Adrenal gland (tissue), 12 donors: Measurements from ENCODE around the gene CAMK4. TPM values are rescaled to one million over a fixed set of nuclear protein-coding genes. Genes with fewer than 3 reads are reported as not detected.

ENCODE experiments used
- DNase-seq, 7 donors: peaks; one replicate each; pipeline ENCODE4 v3.0.0-alpha.2; 2019 to 2020
- H3K27ac ChIP-seq, 5 donors: fragments of 200-600 bp; sonication (generic) in 4 of 5; 1 replicate in 3 of 5; 2 replicates in 2 of 5; pipeline versions ENCODE4 v1.5.1 to v1.8.0; 2016 to 2020; ENCODE audit warnings: mild to moderate bottlenecking in 1 of 5
- H3K27me3 ChIP-seq: fragments of 200-600 bp; 2 replicates; pipeline ENCODE4 v1.8.0; 2021
- H3K36me3 ChIP-seq, 2 donors: fragments of 200-600 bp; replicated peaks in 1 of 2; 1 replicate in 1 of 2; 2 replicates in 1 of 2; pipeline versions ENCODE4 v1.5.1 to v1.8.0; 2018 to 2022
- H3K4me1 ChIP-seq, 2 donors: fragments of 200-600 bp; replicated peaks in 1 of 2; 1 replicate in 1 of 2; 2 replicates in 1 of 2; pipeline versions ENCODE4 v1.5.1 to v1.8.0; 2018 to 2021
- H3K4me3 ChIP-seq, 4 donors: fragments of 200-600 bp; sonication (generic) in 3 of 4; one replicate each; pipeline ENCODE4 v1.5.1; 2016 to 2018
- H3K9me3 ChIP-seq, 3 donors: fragments of 200-600 bp; sonication (generic) in 1 of 3; replicated peaks in 1 of 3; 1 replicate in 2 of 3; 2 replicates in 1 of 3; pipeline versions ENCODE4 v1.5.1 to v1.8.0; 2016 to 2021
- POLR2A ChIP-seq, 2 donors: fragments of 450-650 bp; IDR thresholded peaks; one replicate each; pipeline ENCODE4 v1.6.1; 2017; ENCODE audit warnings: antibody characterized with exemption in 2 of 2, mild to moderate bottlenecking in 2 of 2, moderate library complexity in 1 of 2
- WGBS, 4 donors: extraction: QIAGEN DNeasy Blood & Tissue Kit in 2 of 4; methylation state at CpG; one replicate each; pipeline versions ENCODE4 v1.1.5 to v1.1.7; 2013 to 2017; 5-methylcytosine and 5-hydroxymethylcytosine counted together
- intact Hi-C, 2 donors: fragments of 100-400 bp; cut with DNase I; formaldehyde crosslinking; loops; one replicate each; pipeline versions ENCODE4 v1.14.1 to v1.15.0; 2022 to 2023
- polyA plus RNA-seq, 3 donors: library from polyadenylated mRNA; stranded (reverse); fragments of 200-250 nt in 2 of 3; fragments of 350-450 nt in 1 of 3; fragmentation: Illumina TruSeq in 1 of 3; extraction: RNeasy Lipid Tissue Mini Kit (QIAGEN cat#74804) in 1 of 3; gene quantifications; one replicate each; pipeline ENCODE4 v1.2.3, GENCODE V29; 2013 to 2014
- total RNA-seq, 9 donors: library from RNA; depleted of rRNA in 4 of 9; stranded (reverse); fragments of >200 nt in 4 of 9; fragments of 120-200 nt in 1 of 9; fragmentation: NEBNext Ultra II Directional in 1 of 9; extraction: Animal tissue kit (Norgen Biotek cat#: 25700) in 1 of 9; gene quantifications; one replicate each; pipeline versions ENCODE4 v1.1.0 to v1.2.4, GENCODE V29; 2013 to 2023
- TF ChIP-seq, protein P1 (sequence below), 6 experiments: fragments of 450-650 bp in 4 of 6; fragments of 200-600 bp in 2 of 6; sonication (generic) in 1 of 6; IDR thresholded peaks; 1 replicate in 5 of 6; 2 replicates in 1 of 6; pipeline versions ENCODE4 v1.5.1 to v1.8.0; 2016 to 2021; ENCODE audit warnings: antibody characterized with exemption in 6 of 6, mild to moderate bottlenecking in 2 of 6, moderate library complexity in 1 of 6
- donor health status: healthy with polysubstance abuse.
- donor health status: Bipolar disorder and iron deficiency.
- donor health status: DM: yes; HTN: yes; CAD: no.
- donor health status: DM: no; HTN: no; CAD: no.
- donor health status: DM: no; HTN: no; CAD: no.
- donor health status: DM: yes; HTN: yes; CAD: no.

CAMK4 gene
- total and polyA plus RNA-seq, 12 donors: 0.06 to 9.2 (median 2.0) TPM

DNA sequence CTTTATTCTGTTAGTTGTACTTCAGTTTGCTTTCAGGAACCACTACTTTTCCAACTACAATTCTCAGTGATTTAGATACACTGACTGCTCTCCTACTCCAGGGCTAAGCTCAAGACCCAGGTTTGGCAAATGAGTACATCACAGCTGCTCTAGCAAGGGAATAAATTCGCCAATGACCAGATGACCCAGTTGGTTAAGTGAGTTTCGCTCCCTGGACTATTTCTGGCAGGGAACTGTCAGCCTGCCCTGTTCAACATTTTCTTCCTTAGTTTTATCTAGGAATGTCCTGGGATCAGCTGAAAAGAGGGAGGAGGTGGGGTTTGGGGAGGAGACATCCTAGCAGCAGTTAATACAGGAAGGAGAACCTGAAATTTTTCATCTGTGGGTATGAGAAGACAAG lies 294.6 kb downstream of the CAMK4 start:
- H3K27ac ChIP-seq: no peak overlapping the region
- no peak for DNase-seq
- intact Hi-C loops: no loop called here
- WGBS, 4 donors: 60 to 77% (median 71%) methylated on average over 2 of the region's 2 CpGs
- no peaks in the 10 kb centered on the region for H3K36me3 ChIP-seq
- TF ChIP-seq POLR2A (IDR thresholded peaks at IDR 0.05): no peak
- TF ChIP-seq, protein P1, sequence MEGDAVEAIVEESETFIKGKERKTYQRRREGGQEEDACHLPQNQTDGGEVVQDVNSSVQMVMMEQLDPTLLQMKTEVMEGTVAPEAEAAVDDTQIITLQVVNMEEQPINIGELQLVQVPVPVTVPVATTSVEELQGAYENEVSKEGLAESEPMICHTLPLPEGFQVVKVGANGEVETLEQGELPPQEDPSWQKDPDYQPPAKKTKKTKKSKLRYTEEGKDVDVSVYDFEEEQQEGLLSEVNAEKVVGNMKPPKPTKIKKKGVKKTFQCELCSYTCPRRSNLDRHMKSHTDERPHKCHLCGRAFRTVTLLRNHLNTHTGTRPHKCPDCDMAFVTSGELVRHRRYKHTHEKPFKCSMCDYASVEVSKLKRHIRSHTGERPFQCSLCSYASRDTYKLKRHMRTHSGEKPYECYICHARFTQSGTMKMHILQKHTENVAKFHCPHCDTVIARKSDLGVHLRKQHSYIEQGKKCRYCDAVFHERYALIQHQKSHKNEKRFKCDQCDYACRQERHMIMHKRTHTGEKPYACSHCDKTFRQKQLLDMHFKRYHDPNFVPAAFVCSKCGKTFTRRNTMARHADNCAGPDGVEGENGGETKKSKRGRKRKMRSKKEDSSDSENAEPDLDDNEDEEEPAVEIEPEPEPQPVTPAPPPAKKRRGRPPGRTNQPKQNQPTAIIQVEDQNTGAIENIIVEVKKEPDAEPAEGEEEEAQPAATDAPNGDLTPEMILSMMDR (IDR thresholded peaks at IDR 0.05): no peak
- no peaks in the 10 kb centered on the region for H3K4me1 ChIP-seq
- H3K4me3 ChIP-seq: no peak overlapping the region
- H3K27me3 ChIP-seq: no peaks in the 10 kb centered on the region
- no peaks in the 10 kb centered on the region for H3K9me3 ChIP-seq

DNA sequence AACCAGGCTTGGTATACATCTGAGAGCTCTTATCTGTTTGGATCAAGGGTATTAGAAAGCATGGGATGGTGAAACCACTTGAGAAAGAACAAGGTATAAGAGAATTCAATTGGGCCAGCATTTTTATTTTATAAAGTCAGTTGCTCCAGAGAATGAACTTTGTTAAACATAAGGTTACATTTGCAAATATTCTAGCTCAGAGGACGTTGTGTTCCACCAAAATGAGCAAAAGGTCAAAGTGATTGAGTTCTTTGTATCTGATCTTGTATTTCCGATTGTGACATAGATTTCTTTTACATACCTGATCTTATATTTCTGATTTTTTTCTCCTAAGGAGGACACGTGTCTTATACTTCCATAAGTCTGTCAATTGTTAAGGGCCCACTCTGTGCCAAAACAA lies 296.7 kb downstream of the CAMK4 start:
- 75 to 80% (median 76%) methylated on average over 3 of the region's 3 CpGs for WGBS, 4 donors
- TF ChIP-seq POLR2A (IDR thresholded peaks at IDR 0.05): no peak
- TF ChIP-seq, protein P1 (IDR thresholded peaks at IDR 0.05): no peak
- intact Hi-C loops: no loop called here
- Histone ChIP-seq H3K9me3 (no peaks in the 10 kb centered on the region), H3K4me3 (no peak overlapping the region), H3K27ac (no peak overlapping the region), H3K27me3 (no peaks in the 10 kb centered on the region), H3K4me1 (no peaks in the 10 kb centered on the region), H3K36me3 (no peaks in the 10 kb centered on the region)
- no peak for DNase-seq

DNA sequence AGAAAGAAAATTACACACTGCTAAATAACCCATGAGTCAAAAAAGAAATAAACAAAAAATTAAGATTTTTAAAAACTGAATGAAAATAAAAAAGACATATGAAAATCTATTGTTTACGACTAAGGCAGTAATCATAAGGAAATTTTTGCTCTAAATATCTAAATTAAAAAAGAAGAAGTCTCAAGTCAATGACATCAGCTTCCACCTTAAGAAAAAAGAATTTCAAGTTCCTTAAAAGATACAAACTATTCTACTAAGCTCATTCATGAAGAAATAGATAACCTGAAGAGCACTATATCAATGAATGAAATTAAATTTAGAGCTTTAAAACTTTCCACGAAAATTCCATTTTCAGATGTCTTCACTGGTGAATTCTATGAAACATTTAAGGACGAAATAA lies 303.9 kb downstream of the CAMK4 start:
- Histone ChIP-seq H3K27ac (no peak overlapping the region), H3K36me3 (no peaks in the 10 kb centered on the region), H3K27me3 (no peaks in the 10 kb centered on the region), H3K4me1 (no peaks in the 10 kb centered on the region), H3K9me3 (no peaks in the 10 kb centered on the region), H3K4me3 (no peak overlapping the region)
- 82 to 93% (median 89%) methylated on average over 3 of the region's 3 CpGs for WGBS, 4 donors
- TF ChIP-seq, protein P1 (IDR thresholded peaks at IDR 0.05): no peak
- TF ChIP-seq POLR2A (IDR thresholded peaks at IDR 0.05): no peak
- DNase-seq: no peak
- intact Hi-C loops: no loop called here

DNA sequence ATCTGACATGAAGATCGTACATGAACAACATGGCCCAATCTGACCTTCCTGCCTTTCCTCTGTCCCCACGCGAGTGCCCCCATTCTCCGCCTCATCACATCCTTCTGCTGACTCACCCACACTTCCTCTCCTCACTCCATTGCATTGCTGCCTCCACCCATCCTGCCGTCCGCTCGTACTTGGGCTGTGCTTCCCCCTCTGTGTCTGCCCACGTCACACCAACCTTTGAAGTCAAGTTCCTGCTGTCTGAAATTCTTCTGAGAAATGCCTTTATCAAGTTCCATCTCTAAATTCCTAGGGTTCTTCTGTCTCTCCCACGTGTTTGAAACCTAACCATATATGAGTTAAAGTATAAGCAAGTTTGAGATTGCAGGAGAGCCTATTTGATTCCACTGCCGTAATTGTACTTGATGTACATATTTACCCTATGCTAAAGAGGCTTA lies 306.1 kb downstream of the CAMK4 start:
- peak; percentile 37 to 86 (median 70) for DNase-seq

More for the DNA sequence above, 306.1 kb downstream of the CAMK4 start:
- Histone ChIP-seq H3K27me3 (no peaks in the 10 kb centered on the region), H3K9me3 (no peaks in the 10 kb centered on the region), H3K27ac (peak overlapping the region in 2 of 5 donors; percentile 28 to 45), H3K4me3 (no peak overlapping the region), H3K36me3 (no peaks in the 10 kb centered on the region), H3K4me1 (no peaks in the 10 kb centered on the region)
- intact Hi-C loops: loop anchor here (5.0 to 10.0 kb wide), 2 partner anchors 617 to 624 kb away; no protein-coding TSS in a partner anchor
- TF ChIP-seq, protein P1 (IDR thresholded peaks at IDR 0.05): no peak
- TF ChIP-seq POLR2A (IDR thresholded peaks at IDR 0.05): no peak
- 47 to 51% (median 49%) methylated on average over 10 of the region's 10 CpGs for WGBS, 4 donors
